HEK293 (cell line): ENCODE data around the gene PRAC1.
A peak's percentile ranks its signal among the peaks of the same experiment; 100 is the strongest.

Experiments used
- CTCF ChIA-PET: fragments of 350-600 bp; formaldehyde crosslinking; extraction: SDS; loops from one replicate; lab custom pipeline; 2021; ENCODE audit warnings: antibody characterized with exemption; lab: Yijun Ruan, JAX
- POLR2A ChIA-PET: fragments of 300-600 bp; formaldehyde crosslinking; extraction: SDS; loops from one replicate; lab custom pipeline; 2020; ENCODE audit warnings: antibody characterized with exemption, inconsistent platforms; lab: Yijun Ruan, JAX
- H3K27ac ChIP-seq: fragments of 200-500 bp; sonication (Bioruptor generic); 2 replicates; pipeline ENCODE4 v1.5.1; 2014; ENCODE audit warnings: low read depth, low read length, control low read depth, inconsistent platforms; ENCODE audit errors: extremely low read depth
- H3K36me3 ChIP-seq, 2 experiments: fragments of 200-500 bp in 1 of 2; sonication (Bioruptor generic) in 1 of 2; 1 replicate in 1 of 2; 2 replicates in 1 of 2; pipeline ENCODE4 v1.5.1; 2014 to 2017; ENCODE audit warnings: inconsistent platforms in 2 of 2, low read length in 2 of 2; ENCODE audit not compliant: control insufficient read depth in 2 of 2, insufficient read depth in 1 of 2
- H3K4me1 ChIP-seq: fragments of 200-500 bp; sonication (Bioruptor generic); 2 replicates; pipeline ENCODE4 v1.5.1; 2014; ENCODE audit warnings: mild to moderate bottlenecking, low read length, inconsistent platforms; ENCODE audit not compliant: control insufficient read depth, insufficient read depth
- H3K4me3 ChIP-seq: 2 replicates; pipeline ENCODE4 v1.5.1; 2011; ENCODE audit warnings: low read depth, mild to moderate bottlenecking, control low read depth, low read length, moderate library complexity
- H3K9me3 ChIP-seq: fragments of 200-500 bp; sonication (Bioruptor generic); 2 replicates; pipeline ENCODE4 v1.5.1; 2014; ENCODE audit warnings: low read depth, low read length, inconsistent platforms; ENCODE audit not compliant: control insufficient read depth, insufficient read depth
- HOXD13 ChIP-seq: sonication (generic); formaldehyde crosslinking; IDR thresholded peaks from 2 replicates; pipeline ENCODE4 v1.8.0; 2022; ENCODE audit warnings: missing genetic modification reagents, borderline replicate concordance
- SP7 ChIP-seq: fragments of 450-650 bp; formaldehyde crosslinking; IDR thresholded peaks from 2 replicates; pipeline ENCODE4 v1.5.1; 2016; ENCODE audit warnings: missing biosample characterization, missing genetic modification characterization
- ZBTB8A ChIP-seq: fragments of 450-650 bp; formaldehyde crosslinking; IDR thresholded peaks from 2 replicates; pipeline ENCODE4 v1.5.1; 2016; ENCODE audit warnings: missing biosample characterization, missing genetic modification characterization
- ZFHX2 ChIP-seq: fragments of 450-650 bp; formaldehyde crosslinking; conservative IDR thresholded peaks from 2 replicates; pipeline ENCODE4 v1.5.1; 2016; ENCODE audit warnings: missing biosample characterization, missing genetic modification characterization
- ZNF335 ChIP-seq: fragments of 450-650 bp; formaldehyde crosslinking; conservative IDR thresholded peaks from 2 replicates; pipeline ENCODE4 v1.5.1; 2016; ENCODE audit warnings: missing biosample characterization, missing genetic modification characterization
- ZNF341 ChIP-seq: fragments of 450-650 bp; formaldehyde crosslinking; IDR thresholded peaks from 2 replicates; pipeline ENCODE4; 2016; ENCODE audit warnings: low read depth, missing biosample characterization, missing genetic modification characterization
- ZNF677 ChIP-seq: fragments of 450-650 bp; IDR thresholded peaks from 2 replicates; pipeline ENCODE4 v1.5.0; 2018; ENCODE audit warnings: missing biosample characterization, mild to moderate bottlenecking, missing genetic modification characterization, moderate library complexity
- TF ChIP-seq, protein P1 (sequence below): fragments of 450-650 bp; formaldehyde crosslinking; IDR thresholded peaks from 2 replicates; pipeline ENCODE4 v1.5.1; 2017; ENCODE audit warnings: missing biosample characterization, mild to moderate bottlenecking, missing genetic modification characterization, moderate library complexity
- TF ChIP-seq, protein P2 (sequence below): fragments of 450-650 bp; formaldehyde crosslinking; conservative IDR thresholded peaks from 2 replicates; pipeline ENCODE4 v1.5.1; 2016; ENCODE audit warnings: low read depth, missing biosample characterization, missing genetic modification characterization
- TF ChIP-seq, protein P3 (sequence below): fragments of 450-650 bp; formaldehyde crosslinking; IDR thresholded peaks from 2 replicates; pipeline ENCODE4 v1.5.1; 2017; ENCODE audit warnings: missing biosample characterization, missing genetic modification characterization
- TF ChIP-seq, protein P4 (sequence below): fragments of 450-650 bp; formaldehyde crosslinking; IDR thresholded peaks from 2 replicates; pipeline ENCODE4 v1.5.1; 2017; ENCODE audit warnings: missing biosample characterization, missing genetic modification characterization

The PRAC1 gene

DNA sequence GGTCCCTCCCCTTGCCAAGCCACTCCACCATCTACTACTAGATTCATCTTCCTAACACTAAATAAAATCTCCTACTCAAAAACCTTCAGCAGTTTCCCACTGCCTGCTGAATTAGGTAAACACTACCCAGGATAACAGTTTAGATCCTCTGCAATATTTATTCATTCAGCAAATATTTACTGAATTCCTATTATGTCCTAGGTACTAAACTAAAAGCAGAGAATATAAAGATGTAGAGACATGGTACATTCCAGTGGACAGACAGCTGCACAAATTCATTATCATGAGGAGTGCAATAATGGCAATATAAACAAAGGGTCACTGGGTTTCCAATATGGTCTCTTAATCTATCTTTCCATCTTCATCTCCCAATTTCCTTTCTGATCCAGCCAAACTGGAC lies 37.0 kb upstream of the PRAC1 start (continued):
- TF ChIP-seq, protein P1, sequence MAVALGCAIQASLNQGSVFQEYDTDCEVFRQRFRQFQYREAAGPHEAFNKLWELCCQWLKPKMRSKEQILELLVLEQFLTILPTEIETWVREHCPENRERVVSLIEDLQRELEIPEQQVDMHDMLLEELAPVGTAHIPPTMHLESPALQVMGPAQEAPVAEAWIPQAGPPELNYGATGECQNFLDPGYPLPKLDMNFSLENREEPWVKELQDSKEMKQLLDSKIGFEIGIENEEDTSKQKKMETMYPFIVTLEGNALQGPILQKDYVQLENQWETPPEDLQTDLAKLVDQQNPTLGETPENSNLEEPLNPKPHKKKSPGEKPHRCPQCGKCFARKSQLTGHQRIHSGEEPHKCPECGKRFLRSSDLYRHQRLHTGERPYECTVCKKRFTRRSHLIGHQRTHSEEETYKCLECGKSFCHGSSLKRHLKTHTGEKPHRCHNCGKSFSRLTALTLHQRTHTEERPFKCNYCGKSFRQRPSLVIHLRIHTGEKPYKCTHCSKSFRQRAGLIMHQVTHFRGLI (tag by site-specific recombination): no peak
- TF ChIP-seq, protein P2, sequence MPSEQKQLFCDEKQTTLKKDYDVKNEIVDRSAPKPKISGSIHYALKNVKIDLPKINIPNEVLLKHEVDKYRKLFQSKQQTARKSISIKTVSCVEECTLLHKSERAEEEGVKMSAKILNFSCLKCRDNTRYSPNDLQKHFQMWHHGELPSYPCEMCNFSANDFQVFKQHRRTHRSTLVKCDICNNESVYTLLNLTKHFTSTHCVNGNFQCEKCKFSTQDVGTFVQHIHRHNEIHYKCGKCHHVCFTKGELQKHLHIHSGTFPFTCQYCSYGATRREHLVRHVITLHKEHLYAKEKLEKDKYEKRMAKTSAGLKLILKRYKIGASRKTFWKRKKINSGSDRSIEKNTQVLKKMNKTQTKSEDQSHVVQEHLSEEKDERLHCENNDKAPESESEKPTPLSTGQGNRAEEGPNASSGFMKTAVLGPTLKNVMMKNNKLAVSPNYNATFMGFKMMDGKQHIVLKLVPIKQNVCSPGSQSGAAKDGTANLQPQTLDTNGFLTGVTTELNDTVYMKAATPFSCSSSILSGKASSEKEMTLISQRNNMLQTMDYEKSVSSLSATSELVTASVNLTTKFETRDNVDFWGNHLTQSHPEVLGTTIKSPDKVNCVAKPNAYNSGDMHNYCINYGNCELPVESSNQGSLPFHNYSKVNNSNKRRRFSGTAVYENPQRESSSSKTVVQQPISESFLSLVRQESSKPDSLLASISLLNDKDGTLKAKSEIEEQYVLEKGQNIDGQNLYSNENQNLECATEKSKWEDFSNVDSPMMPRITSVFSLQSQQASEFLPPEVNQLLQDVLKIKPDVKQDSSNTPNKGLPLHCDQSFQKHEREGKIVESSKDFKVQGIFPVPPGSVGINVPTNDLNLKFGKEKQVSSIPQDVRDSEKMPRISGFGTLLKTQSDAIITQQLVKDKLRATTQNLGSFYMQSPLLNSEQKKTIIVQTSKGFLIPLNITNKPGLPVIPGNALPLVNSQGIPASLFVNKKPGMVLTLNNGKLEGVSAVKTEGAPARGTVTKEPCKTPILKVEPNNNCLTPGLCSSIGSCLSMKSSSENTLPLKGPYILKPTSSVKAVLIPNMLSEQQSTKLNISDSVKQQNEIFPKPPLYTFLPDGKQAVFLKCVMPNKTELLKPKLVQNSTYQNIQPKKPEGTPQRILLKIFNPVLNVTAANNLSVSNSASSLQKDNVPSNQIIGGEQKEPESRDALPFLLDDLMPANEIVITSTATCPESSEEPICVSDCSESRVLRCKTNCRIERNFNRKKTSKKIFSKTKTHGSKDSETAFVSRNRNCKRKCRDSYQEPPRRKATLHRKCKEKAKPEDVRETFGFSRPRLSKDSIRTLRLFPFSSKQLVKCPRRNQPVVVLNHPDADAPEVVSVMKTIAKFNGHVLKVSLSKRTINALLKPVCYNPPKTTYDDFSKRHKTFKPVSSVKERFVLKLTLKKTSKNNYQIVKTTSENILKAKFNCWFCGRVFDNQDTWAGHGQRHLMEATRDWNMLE: no peak
- TF ChIP-seq ZBTB8A (no peak), ZFHX2 (tag by site-specific recombination) (no peak)
- TF ChIP-seq, all 188 proteins: peak for 0

DNA sequence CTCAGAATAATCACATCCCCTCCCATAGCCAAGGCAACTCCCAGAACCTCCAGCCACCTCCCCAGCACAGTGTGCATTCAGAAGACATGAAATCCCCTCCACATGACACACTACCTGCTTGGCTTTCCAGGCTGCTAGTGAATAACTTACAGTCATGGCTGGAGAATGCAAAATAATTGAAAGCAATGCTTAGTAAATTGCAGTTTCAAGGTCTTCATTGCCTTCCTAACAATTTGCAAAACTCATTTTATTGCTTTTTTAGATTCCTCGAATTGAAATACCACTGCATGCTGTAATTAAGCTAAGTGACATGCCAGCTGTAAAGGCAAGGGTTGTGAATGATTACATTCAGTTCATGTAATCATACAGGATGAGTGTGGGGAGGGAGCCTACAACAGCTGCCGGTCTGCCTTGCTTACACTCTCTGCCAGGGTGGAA lies 35.2 kb upstream of the PRAC1 start:
- CTCF ChIA-PET: interaction anchor here (1.1 to 1.3 kb wide), 3 partner anchors 33 to 121 kb away, joined by 3 to 4 read pairs (median 4); no protein-coding TSS in a partner anchor
- Histone ChIP-seq H3K9me3 (no peaks in the 10 kb centered on the region), H3K27ac (no peak overlapping the region), H3K36me3 (no peaks in the 10 kb centered on the region), H3K4me1 (no peaks in the 10 kb centered on the region), H3K4me3 (no peak overlapping the region)
- POLR2A ChIA-PET: interaction anchor here (1.5 kb wide), 1 partner anchor 8 kb away, joined by 4 read pairs; no protein-coding TSS in a partner anchor
- TF ChIP-seq SP7 (tag by site-specific recombination) (peak; percentile 97), HOXD13 (no peak), ZBTB8A (no peak), ZNF341 (tag by site-specific recombination) (peak; percentile 25; the same call in 1 of the 2 replicates)
- TF ChIP-seq, protein P3, sequence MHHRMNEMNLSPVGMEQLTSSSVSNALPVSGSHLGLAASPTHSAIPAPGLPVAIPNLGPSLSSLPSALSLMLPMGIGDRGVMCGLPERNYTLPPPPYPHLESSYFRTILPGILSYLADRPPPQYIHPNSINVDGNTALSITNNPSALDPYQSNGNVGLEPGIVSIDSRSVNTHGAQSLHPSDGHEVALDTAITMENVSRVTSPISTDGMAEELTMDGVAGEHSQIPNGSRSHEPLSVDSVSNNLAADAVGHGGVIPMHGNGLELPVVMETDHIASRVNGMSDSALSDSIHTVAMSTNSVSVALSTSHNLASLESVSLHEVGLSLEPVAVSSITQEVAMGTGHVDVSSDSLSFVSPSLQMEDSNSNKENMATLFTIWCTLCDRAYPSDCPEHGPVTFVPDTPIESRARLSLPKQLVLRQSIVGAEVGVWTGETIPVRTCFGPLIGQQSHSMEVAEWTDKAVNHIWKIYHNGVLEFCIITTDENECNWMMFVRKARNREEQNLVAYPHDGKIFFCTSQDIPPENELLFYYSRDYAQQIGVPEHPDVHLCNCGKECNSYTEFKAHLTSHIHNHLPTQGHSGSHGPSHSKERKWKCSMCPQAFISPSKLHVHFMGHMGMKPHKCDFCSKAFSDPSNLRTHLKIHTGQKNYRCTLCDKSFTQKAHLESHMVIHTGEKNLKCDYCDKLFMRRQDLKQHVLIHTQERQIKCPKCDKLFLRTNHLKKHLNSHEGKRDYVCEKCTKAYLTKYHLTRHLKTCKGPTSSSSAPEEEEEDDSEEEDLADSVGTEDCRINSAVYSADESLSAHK: peak; percentile 77
- TF ChIP-seq, protein P4, sequence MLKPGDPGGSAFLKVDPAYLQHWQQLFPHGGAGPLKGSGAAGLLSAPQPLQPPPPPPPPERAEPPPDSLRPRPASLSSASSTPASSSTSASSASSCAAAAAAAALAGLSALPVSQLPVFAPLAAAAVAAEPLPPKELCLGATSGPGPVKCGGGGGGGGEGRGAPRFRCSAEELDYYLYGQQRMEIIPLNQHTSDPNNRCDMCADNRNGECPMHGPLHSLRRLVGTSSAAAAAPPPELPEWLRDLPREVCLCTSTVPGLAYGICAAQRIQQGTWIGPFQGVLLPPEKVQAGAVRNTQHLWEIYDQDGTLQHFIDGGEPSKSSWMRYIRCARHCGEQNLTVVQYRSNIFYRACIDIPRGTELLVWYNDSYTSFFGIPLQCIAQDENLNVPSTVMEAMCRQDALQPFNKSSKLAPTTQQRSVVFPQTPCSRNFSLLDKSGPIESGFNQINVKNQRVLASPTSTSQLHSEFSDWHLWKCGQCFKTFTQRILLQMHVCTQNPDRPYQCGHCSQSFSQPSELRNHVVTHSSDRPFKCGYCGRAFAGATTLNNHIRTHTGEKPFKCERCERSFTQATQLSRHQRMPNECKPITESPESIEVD (tag by site-specific recombination): peak; percentile 73

DNA sequence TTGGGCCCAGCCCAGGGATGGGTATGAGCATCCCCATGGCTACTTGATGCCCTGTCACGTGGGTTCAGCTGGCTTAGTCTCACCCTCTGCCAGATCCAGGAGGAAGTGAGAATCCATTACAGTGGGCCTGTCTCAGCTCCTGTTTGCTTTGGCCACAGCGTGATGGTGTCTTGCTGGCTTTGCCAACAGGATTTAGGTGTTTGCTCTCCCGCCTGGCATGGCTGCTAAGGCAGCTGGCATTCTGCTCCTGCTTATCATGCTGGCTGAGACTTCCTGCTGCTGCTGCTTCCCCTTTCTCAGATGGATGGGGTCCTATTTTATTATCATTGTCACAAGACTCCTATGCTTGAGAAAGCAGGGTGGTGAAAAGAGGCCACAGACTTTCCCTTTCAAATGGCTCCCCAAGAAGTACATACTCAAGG lies 34.5 kb upstream of the PRAC1 start:
- TF ChIP-seq ZNF335 (tag by site-specific recombination) (peak; percentile 60), ZNF677 (tag by site-specific recombination) (no peak)
- Histone ChIP-seq H3K27ac (no peak overlapping the region), H3K4me1 (no peaks in the 10 kb centered on the region), H3K36me3 (no peaks in the 10 kb centered on the region), H3K9me3 (no peaks in the 10 kb centered on the region), H3K4me3 (no peak overlapping the region)
- CTCF ChIA-PET: interaction anchor here (0.6 to 0.7 kb wide), 2 partner anchors 55 to 493 kb away, joined by 3 read pairs; no protein-coding TSS in a partner anchor
- POLR2A ChIA-PET: no interaction called here
